Neural cell (in vitro differentiated cells): ENCODE data around the gene EN2. TPM values are rescaled to one million over a fixed set of nuclear protein-coding genes. Genes with fewer than 3 reads are reported as not detected.

ENCODE experiments used
- H2AFZ ChIP-seq: fragments of 200-600, 300-800 bp; sonication (generic), shearing (Covaris generic); 2 replicates; pipeline ENCODE4 v1.6.0; 2014; ENCODE audit warnings: low read depth, mild to moderate bottlenecking, antibody characterized with exemption, low read length, moderate library complexity
- H3F3A ChIP-seq: fragments of 200-600 bp; shearing (Covaris generic); 2 replicates; pipeline ENCODE4 v1.6.1; 2016; ENCODE audit warnings: mild to moderate bottlenecking, moderate library complexity, mixed read lengths, antibody characterized with exemption, low read length; ENCODE audit not compliant: insufficient read depth, poor library complexity, severe bottlenecking
- H3K27ac ChIP-seq: fragments of 200-600, 300-800 bp; sonication (generic), shearing (Covaris generic); 2 replicates; pipeline ENCODE4 v1.5.1; 2014; ENCODE audit warnings: mild to moderate bottlenecking, low read length, moderate library complexity
- H3K27me3 ChIP-seq: fragments of 300-800, 200-600 bp; sonication (generic), shearing (Covaris generic); 2 replicates; pipeline ENCODE4 v1.6.0; 2014; ENCODE audit warnings: mild to moderate bottlenecking, low read depth, low read length, moderate library complexity; ENCODE audit not compliant: insufficient read depth
- H3K36me3 ChIP-seq: fragments of 300-800, 200-600 bp; sonication (generic), shearing (Covaris generic); 2 replicates; pipeline ENCODE4 v1.5.1; 2014; ENCODE audit warnings: mild to moderate bottlenecking, antibody characterized with exemption, low read length, moderate library complexity; ENCODE audit not compliant: insufficient read depth
- H3K4me2 ChIP-seq: fragments of 300-800, 200-600 bp; sonication (generic), shearing (Covaris generic); 2 replicates; pipeline ENCODE4 v1.6.0; 2014; ENCODE audit warnings: mild to moderate bottlenecking, low read length
- H3K4me3 ChIP-seq: fragments of 300-800, 200-600 bp; sonication (generic), shearing (Covaris generic); 2 replicates; pipeline ENCODE4 v1.5.1; 2014; ENCODE audit warnings: mild to moderate bottlenecking, low read length, moderate library complexity
- H3K79me2 ChIP-seq: fragments of 200-600 bp; shearing (Covaris generic); replicated peaks from 2 replicates; pipeline ENCODE4 v1.6.0; 2014; ENCODE audit warnings: mild to moderate bottlenecking, low read length, moderate library complexity; ENCODE audit not compliant: insufficient read depth
- H3K9ac ChIP-seq: fragments of 300-800, 200-600 bp; sonication (generic), shearing (Covaris generic); 2 replicates; pipeline ENCODE4 v1.6.1; 2016; ENCODE audit warnings: mild to moderate bottlenecking, low read length, mixed read lengths
- H3K9me2 ChIP-seq: fragments of 200-600 bp; shearing (Covaris generic); 2 replicates; pipeline ENCODE4 v1.6.1; 2016; ENCODE audit warnings: mild to moderate bottlenecking, low read length, mixed read lengths; ENCODE audit not compliant: insufficient read depth
- H3K9me3 ChIP-seq: fragments of 200-600, 300-800 bp; sonication (generic), shearing (Covaris generic); 2 replicates; pipeline ENCODE4 v1.6.1; 2016; ENCODE audit warnings: mild to moderate bottlenecking, mixed run types, low read length, moderate library complexity, mixed read lengths
- H4K20me1 ChIP-seq: fragments of 200-600 bp; shearing (Covaris generic); 2 replicates; pipeline ENCODE4 v1.6.1; 2016; ENCODE audit warnings: mild to moderate bottlenecking, mixed run types; ENCODE audit not compliant: insufficient read depth
- EP300 ChIP-seq: fragments of 450-650 bp; conservative IDR thresholded peaks from 2 replicates; pipeline ENCODE4 v1.6.1; 2014; ENCODE audit warnings: antibody characterized with exemption, mild to moderate bottlenecking, moderate library complexity; ENCODE audit not compliant: poor library complexity, severe bottlenecking
- EZH2 ChIP-seq: fragments of 200-600, 300-800 bp; shearing (Covaris generic), sonication (generic); IDR thresholded peaks from 2 replicates; pipeline ENCODE4 v1.6.1; 2014; ENCODE audit warnings: antibody characterized with exemption, low read length, borderline replicate concordance, mild to moderate bottlenecking; ENCODE audit not compliant: insufficient read depth, poor library complexity, severe bottlenecking
- MXI1 ChIP-seq: fragments of 450-650 bp; conservative IDR thresholded peaks from 2 replicates; pipeline ENCODE4 v1.6.1; 2014; ENCODE audit warnings: antibody characterized with exemption, mild to moderate bottlenecking; ENCODE audit not compliant: poor library complexity, severe bottlenecking
- POLR2AphosphoS5 ChIP-seq: IDR thresholded peaks from 2 replicates; pipeline ENCODE4 v1.6.1; 2012
- RAD21 ChIP-seq: fragments of 450-650 bp; conservative IDR thresholded peaks from 2 replicates; pipeline ENCODE4 v1.6.1; 2014; ENCODE audit warnings: antibody characterized with exemption, mild to moderate bottlenecking, moderate library complexity
- SMC3 ChIP-seq: fragments of 450-650 bp; conservative IDR thresholded peaks from 2 replicates; pipeline ENCODE4 v1.6.1; 2014; ENCODE audit warnings: antibody characterized with exemption, mild to moderate bottlenecking, moderate library complexity; ENCODE audit not compliant: poor library complexity
- TAF1 ChIP-seq: IDR thresholded peaks from 2 replicates; pipeline ENCODE4 v1.6.1; 2012; ENCODE audit warnings: low read depth
- polyA plus RNA-seq: library from polyadenylated mRNA; depleted of rRNA; stranded (reverse); fragments of >200 nt; gene quantifications from 2 replicates; pipeline ENCODE4 v1.2.3, GENCODE V29; 2014
- TF ChIP-seq, protein P1 (sequence below): fragments of 450-650 bp; IDR thresholded peaks from 2 replicates; pipeline ENCODE4 v1.5.1; 2014; ENCODE audit warnings: antibody characterized with exemption, mild to moderate bottlenecking, moderate library complexity; ENCODE audit not compliant: poor library complexity, severe bottlenecking
- TF ChIP-seq, protein P2 (sequence below): IDR thresholded peaks from 2 replicates; pipeline ENCODE4 v1.6.1; 2012; ENCODE audit warnings: borderline replicate concordance

The EN2 gene
- polyA plus RNA-seq, 1 donor from 2014 or later: not detected

- Histone ChIP-seq H3K9ac (no peak overlapping the region), H3K9me2 (no peaks in the 10 kb centered on the region), H3K79me2 (no peaks in the 10 kb centered on the region), H4K20me1 (no peaks in the 10 kb centered on the region), H3K9me3 (no peaks in the 10 kb centered on the region), H3K4me3 (no peak overlapping the region), H2AFZ (no peak overlapping the region), H3K4me2 (no peak overlapping the region), H3K27me3 (peaks cover 73% of the 10 kb centered on the region), H3F3A (no peaks in the 10 kb centered on the region), H3K36me3 (no peaks in the 10 kb centered on the region), H3K27ac (no peak overlapping the region)
- no peak for TF ChIP-seq TAF1
- no peak for TF ChIP-seq EZH2
- TF ChIP-seq, protein P1, sequence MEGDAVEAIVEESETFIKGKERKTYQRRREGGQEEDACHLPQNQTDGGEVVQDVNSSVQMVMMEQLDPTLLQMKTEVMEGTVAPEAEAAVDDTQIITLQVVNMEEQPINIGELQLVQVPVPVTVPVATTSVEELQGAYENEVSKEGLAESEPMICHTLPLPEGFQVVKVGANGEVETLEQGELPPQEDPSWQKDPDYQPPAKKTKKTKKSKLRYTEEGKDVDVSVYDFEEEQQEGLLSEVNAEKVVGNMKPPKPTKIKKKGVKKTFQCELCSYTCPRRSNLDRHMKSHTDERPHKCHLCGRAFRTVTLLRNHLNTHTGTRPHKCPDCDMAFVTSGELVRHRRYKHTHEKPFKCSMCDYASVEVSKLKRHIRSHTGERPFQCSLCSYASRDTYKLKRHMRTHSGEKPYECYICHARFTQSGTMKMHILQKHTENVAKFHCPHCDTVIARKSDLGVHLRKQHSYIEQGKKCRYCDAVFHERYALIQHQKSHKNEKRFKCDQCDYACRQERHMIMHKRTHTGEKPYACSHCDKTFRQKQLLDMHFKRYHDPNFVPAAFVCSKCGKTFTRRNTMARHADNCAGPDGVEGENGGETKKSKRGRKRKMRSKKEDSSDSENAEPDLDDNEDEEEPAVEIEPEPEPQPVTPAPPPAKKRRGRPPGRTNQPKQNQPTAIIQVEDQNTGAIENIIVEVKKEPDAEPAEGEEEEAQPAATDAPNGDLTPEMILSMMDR: no peak
- no peak for TF ChIP-seq RAD21
- TF ChIP-seq, protein P2, sequence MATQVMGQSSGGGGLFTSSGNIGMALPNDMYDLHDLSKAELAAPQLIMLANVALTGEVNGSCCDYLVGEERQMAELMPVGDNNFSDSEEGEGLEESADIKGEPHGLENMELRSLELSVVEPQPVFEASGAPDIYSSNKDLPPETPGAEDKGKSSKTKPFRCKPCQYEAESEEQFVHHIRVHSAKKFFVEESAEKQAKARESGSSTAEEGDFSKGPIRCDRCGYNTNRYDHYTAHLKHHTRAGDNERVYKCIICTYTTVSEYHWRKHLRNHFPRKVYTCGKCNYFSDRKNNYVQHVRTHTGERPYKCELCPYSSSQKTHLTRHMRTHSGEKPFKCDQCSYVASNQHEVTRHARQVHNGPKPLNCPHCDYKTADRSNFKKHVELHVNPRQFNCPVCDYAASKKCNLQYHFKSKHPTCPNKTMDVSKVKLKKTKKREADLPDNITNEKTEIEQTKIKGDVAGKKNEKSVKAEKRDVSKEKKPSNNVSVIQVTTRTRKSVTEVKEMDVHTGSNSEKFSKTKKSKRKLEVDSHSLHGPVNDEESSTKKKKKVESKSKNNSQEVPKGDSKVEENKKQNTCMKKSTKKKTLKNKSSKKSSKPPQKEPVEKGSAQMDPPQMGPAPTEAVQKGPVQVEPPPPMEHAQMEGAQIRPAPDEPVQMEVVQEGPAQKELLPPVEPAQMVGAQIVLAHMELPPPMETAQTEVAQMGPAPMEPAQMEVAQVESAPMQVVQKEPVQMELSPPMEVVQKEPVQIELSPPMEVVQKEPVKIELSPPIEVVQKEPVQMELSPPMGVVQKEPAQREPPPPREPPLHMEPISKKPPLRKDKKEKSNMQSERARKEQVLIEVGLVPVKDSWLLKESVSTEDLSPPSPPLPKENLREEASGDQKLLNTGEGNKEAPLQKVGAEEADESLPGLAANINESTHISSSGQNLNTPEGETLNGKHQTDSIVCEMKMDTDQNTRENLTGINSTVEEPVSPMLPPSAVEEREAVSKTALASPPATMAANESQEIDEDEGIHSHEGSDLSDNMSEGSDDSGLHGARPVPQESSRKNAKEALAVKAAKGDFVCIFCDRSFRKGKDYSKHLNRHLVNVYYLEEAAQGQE: no peak
- TF ChIP-seq MXI1: no peak
- no peak for TF ChIP-seq SMC3
- TF ChIP-seq EP300: no peak
- TF ChIP-seq POLR2AphosphoS5: no peak
Measured at GRCh38 chr7:155514296-155514695, 56.4 kb downstream of the EN2 start.

Other genes with a start within 250 kb of the EN2 start
- gene INSIG1, start 160.3 kb upstream of the EN2 start, polyA plus RNA-seq: 62.7 and 71.0 TPM in 2 replicates
- gene CNPY1, start 88.4 kb downstream of the EN2 start, polyA plus RNA-seq: 0.36 and 4.2 TPM in 2 replicates
- 53.2 and 53.9 TPM in 2 replicates for gene RBM33, start 186.5 kb downstream of the EN2 start, polyA plus RNA-seq